Measurements from ENCODE around the gene RPS28. TPM values are rescaled to one million over a fixed set of nuclear protein-coding genes. Genes with fewer than 3 reads are reported as not detected.
"Not testable (repeated sequence)": the region's sequence is repeated elsewhere in the genome, so short reads cannot be mapped to it uniquely, and the experiment has no call there.

RPS28 gene
- total RNA-seq, 1 donor from 2014 or later: 1,189 TPM

DNA sequence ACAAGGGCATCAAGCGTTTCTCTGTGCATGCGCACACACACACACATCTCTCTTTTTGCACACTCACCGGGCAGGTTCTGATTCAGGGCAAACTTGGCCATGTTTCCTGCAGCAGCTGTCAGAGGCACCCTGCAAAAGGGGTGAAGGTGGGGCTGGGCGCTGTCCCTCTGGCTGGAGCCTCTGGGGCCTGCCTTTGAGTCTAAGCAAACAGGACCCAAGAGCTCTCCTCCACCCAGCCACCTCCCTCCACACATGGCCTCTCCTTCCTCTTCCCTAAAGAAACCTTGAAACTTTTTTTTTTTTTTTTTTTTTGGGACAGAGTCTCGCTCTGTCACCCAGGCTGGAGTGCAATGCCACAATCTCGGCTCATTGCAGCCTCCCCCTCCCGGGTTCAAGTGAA lies 16.4 kb downstream of the RPS28 start:
- ATAC-seq (no peak), DNase-seq (no peak)
- intact Hi-C loops (cut with micrococcal nuclease): no loop called here

DNA sequence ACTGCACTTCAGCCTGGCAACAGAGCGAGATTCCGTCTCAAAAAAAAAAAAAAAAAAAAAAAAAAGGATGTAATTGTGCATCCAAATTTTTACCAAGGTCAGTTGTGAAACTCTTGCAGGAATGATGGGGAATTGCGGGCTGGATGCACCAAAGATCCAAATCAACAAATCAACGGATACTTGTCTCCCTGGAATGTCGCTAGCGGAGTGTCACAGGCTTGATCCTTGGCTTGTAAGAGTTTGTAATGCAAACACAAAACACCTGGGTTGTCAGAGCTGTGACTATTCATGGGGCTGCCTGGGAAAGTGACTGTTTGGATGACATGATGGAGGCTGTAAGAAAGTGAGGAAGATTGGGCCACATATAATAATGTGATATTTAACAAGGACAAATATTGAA lies 17.5 kb downstream of the RPS28 start:
- no peak for ATAC-seq
- intact Hi-C loops (cut with micrococcal nuclease): no loop called here
- DNase-seq: no peak

DNA sequence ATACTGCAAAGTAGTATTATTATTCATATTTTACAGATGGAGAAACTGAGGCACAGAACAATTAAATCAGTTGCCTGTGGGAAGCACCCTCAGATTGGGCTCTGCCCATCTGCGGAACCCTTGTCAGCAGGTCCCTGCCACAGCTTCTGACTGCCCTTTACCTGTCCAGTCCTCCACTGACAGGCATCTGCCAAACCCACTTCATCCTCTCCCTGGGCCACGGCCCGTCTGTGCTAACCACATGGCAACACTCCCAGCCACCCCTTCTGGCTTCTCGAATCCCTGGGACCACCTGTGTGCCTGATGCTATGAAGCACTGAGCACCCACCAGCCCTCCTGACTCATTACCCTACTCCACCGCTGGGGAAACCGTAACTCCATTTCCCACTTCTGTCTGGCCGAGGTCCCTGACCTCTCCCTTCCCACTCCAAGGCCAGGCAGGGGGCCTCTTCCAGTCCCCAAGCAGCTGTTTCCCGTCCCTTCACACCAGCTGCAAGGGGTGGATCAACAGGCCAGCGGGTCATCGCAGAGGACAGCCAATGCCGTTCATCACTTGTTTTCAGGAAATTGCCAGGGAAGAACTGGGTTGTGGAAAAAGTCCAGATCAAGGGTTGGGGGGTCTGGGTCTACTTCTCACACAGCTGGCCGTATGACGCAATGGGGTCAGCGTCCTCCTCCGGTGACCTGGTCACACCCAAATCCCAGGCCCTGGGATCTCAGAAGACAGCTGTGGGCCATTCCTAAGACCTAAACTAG lies 19.2 kb downstream of the RPS28 start:
- intact Hi-C loops (cut with micrococcal nuclease): no loop called here
- DNase-seq: peak; percentile 81
- peak; percentile 72 for ATAC-seq

DNA sequence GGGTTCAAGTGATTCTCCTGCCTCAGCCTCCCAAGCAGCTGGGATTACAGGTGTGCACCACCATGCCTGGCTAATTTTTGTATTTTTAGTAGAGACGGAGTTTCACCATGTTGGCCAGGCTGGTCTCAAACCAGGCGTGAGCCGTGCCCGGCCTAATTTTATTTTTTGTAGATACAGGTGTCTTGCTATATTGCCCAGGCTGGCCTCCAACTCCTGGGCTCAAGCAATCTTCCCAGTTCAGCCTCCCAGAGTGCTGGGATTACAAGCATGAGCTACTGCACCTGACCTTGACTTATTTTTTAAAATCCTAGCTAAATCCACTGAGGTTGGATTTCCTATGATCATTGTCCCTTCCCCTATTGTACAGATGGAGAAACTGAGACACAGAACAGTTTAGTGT lies 20.2 kb downstream of the RPS28 start:
- ATAC-seq; intact Hi-C loops (cut with micrococcal nuclease); DNase-seq: not testable (repeated sequence)

DNA sequence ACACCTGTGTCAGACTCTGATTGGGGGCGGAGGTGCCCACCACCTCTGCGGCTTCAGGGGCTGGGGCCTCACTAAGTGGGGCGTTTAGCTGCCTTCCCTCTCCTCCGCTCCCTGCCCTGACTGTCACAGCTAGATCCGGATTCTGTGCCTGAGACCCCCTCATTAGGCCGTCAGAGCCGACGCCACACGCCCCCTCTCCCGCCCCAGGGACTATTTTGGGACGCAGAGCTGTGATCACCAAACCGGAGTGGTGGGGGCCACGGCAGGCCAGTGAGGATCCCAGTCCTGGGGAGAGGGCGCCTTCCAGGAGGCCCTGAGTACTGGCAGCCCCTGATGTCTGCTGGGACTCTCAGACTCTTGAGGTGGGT lies 21.0 kb downstream of the RPS28 start:
- intact Hi-C loops (cut with micrococcal nuclease): no loop called here

DNA sequence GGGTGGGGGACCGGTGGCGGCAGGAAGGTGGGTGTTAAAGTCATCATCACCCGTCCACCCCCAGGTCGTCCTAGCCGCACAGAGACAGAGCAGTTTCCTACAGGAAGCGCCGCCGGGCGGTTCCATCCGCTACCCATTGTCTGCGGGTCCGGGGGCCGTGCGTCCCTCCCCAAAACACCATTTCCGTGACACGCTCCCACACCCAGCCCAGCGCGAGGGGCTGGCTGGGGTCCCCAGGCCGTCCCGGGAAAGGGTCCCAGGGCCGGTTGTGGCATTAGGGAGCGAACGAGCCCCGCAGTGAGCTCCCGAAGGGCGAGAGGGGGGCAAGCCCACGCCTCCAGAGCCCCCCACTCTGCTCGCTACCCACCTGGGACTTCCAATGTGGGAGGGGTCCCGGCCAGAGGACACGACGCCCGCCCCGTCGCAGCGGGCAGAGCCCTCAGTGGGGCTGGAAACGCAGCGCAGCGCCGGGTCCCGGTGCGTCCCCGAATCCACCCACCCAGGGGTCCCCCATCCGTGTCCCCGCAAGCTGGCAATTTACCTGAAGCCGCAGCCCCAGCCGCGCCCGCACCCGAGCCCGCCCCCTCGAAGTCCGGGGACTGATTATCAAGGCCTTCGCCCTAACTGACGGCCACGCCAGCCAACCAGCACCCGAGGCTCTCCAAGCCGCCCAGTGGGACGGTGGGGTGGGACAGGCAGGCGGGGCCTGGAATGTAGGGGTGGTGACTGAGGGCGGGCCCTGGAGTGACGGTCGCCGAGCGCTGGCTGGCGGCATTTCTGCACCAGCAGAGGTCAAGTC lies 21.6 kb downstream of the RPS28 start, which contains the start of gene KANK3:
KANK3 (minus strand) TSS at position 579 of the 799 bp plus-strand sequence. CDS start 5,434 bp downstream, outside the sequence.
- intact Hi-C loops (cut with micrococcal nuclease): no loop called here
- DNase-seq: peak; percentile 99

More for the DNA sequence above, 21.0 kb downstream of the RPS28 start:
- no peak for DNase-seq
- ATAC-seq: no peak

DNA sequence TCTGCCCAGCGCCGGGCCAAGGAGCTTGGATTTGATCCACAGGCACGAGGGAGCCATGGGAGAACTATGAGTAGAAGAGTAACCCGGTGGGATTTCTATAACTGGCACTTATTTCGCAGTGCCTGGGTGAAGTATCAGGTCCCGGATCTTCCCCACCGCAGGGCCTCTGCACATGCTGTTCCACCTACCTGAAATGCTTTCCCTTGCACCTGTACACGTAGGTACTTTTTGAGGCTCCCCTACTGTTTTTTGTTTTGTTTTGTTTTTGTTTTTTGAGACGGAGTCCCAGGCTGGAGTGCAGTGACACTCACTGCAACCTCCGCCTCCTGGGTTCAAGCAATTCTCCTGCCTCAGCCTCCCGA lies 22.2 kb downstream of the RPS28 start:
- DNase-seq (no peak), ATAC-seq (no peak)
- intact Hi-C loops (cut with micrococcal nuclease): no loop called here

More for the DNA sequence above, 21.6 kb downstream of the RPS28 start, which contains the start of gene KANK3:
- ATAC-seq: peak; percentile 96

DNA sequence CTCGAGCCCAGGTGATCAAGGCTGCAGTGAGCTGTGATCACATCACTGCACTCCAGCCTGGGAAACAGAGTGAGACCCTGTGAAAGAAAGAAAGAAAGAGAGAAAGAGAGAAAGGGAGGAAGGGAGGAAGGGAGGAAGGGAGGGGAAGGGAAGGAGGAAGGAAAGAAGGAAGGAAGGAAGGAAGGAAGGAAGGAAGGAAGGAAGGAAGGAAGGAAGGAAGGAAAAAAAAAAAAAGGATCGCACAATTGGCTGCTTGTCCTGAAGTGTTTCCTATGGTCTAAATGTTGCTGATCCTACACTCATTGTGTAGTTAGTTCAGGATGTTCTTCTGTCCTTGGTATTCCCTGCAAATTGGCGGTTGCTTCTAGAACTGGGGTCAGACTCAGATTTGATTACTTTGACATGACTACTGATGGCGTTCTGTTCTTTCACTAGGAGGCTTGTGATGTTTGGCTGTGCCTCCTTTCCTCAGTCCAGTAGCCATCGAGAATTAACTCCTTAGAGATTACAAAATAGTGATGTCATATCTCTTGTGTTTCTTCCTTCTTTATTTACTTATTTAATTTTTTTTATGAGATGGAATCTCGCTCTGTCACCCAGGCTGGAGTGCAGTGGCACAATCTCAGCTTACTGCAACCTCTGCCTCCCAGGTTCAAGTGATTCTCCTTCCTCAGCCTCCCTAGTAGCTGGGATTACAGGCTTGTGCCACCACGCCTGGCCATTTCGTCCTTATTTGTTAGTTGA lies 28.5 kb downstream of the RPS28 start:
- DNase-seq; intact Hi-C loops (cut with micrococcal nuclease); ATAC-seq: not testable (repeated sequence)

DNA sequence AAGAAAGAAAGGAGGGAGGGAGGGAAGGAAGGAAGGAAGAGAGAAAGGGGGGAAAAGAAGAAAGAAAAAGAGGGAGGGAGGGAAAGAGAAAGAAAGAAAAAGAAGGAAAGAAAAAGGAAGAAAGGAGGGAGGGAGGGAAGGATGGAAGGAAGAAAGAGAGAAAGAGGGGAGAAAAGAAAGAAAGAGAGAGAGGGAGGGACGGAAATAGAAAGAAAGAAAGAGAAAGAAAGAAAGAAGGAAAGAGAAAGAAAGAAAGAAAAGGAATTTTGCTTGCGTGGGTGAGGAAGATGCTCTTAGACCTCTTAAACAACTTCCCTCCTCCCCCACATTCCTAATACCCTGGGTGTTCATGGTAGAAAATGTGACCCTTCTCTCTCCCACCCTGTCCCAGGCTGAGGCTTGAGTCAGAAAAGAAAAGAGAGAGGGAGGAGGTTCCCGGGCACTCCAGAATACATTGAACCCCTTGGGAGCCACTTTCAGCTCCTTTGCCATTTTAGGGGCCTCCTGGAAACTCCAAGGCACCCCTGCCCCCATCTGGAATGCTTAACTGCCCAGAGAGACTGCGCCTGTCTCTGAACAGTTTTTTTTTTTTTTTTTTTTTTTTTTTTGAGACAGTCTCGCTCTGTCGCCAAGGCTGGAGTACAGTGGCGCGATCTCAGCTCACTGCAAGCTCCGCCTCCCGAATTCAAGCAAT lies 31.0 kb downstream of the RPS28 start:
- intact Hi-C loops (cut with micrococcal nuclease): no loop called here
- DNase-seq (no peak), ATAC-seq (no peak)

DNA sequence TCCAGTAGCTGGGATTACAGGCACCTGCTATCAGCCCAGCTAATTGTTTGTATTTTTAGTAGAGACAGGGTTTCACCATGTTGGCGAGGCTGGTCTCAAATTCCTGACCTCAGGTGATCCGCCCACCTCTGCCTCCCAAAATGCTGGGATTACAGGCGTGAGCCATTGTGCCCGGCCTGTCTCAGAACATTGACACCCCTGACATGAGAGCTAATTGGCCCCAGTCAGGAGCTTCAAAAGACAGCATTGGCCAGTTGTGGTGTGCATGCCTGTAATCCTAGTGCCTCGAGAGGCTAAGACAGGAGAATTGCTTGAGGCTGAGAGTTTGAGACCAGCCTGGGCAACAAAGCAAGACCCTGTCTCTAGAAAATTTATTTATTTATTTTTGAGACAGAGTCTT lies 31.5 kb downstream of the RPS28 start:
- DNase-seq; intact Hi-C loops (cut with micrococcal nuclease); ATAC-seq: not testable (repeated sequence)

DNA sequence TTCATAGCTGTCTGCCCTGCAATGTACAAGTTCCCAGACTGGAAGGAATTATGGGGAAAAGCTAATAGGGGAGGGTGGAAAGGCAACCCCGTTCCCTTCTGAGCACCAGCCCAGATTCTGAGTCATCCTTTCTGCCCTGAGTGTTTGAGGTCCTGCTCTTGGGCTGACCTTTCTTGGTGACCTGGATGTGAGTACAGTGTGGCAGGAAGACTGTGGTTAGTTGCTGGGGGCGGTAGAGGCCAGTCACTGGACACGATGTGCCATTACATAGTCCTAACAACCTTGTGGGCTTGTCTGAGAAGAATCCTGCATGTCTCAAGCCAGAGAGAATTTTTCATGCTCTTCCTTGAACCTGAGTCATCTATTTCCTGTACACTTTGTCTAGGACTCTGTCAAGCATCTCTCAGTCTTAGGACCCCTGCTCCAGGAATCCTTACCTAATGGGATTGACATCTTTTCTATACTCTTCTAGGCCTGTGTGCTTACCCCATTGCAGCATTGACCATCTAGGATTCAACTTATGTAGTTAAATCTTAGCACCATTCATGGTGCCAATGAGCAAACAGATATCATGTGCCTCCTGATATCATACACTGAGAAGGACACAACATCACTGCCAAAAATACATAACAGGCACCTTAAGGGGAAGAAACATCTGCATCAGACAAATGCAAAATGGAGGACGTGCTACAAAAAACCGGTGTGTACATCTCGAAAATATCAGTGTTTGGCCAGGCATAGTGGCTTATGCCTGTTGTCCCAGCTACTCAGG lies 34.5 kb downstream of the RPS28 start:
- DNase-seq (no peak), ATAC-seq (peak; percentile 30)
- intact Hi-C loops (cut with micrococcal nuclease): no loop called here

DNA sequence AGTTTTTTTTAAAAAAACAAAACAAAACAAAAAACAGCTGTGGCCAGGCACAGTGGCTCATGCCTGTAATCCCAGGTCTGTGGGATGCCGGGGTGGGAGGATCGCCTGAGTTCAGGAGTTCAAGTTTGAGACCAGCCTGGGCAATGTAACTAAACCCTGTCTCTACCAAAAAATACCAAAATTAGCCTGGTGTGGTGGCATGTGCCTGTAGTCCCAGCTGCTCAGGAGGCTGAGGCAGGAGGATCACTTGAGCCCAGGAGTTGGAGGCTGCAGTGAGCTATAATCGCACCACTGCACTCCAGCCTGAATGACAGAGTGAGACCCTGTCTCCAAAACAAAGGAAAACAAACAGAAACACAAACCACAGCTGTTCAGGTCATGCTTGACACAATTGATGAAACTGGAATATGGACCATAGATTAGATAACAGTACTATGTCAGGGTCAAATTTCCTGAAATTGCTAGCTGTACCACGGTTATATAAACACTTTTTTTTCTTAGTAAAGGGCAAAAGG lies 35.8 kb downstream of the RPS28 start:
- intact Hi-C loops (cut with micrococcal nuclease): no loop called here
- ATAC-seq: no peak
- DNase-seq: no peak

DNA sequence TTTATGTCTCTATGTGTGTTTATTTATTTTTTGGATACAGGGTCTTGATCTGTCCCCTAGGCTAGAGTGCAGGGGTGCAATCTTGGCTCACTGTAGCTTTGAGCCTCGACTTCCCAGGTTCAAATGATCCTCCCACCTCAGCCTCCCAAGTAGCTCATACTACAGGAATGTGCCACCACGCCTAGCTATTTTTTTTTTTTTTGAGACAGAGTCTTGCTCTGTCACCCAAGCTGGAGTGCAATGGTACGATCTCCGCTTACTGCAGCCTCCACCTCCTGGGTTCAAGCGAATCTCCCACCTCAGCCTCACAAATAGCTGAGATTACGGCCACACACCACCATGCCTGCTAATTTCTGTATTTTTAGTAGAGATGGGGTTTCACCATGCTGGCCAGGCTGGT lies 37.7 kb downstream of the RPS28 start:
- DNase-seq (no peak), ATAC-seq (no peak)
- intact Hi-C loops (cut with micrococcal nuclease): no loop called here

DNA sequence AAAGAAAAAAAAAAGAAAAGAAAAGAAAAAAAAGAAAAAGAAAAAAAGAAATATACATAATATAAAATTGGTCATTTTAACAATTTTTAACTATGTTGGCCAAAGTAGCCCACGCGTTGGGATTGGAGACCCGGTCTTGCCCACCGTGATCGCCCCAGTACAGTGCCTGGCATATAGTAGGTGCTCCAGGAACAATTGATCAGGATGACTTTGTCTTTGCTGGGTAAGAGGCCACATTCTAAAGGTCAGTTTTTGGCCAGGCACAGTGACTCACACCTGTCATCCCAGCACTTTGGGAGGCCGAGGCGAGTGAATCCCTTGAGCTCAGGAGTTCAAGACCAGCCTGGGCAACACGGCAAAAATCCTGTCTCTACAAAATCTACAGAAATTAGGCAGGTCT lies 38.9 kb downstream of the RPS28 start:
- DNase-seq (no peak), ATAC-seq (no peak)
- intact Hi-C loops (cut with micrococcal nuclease): no loop called here

DNA sequence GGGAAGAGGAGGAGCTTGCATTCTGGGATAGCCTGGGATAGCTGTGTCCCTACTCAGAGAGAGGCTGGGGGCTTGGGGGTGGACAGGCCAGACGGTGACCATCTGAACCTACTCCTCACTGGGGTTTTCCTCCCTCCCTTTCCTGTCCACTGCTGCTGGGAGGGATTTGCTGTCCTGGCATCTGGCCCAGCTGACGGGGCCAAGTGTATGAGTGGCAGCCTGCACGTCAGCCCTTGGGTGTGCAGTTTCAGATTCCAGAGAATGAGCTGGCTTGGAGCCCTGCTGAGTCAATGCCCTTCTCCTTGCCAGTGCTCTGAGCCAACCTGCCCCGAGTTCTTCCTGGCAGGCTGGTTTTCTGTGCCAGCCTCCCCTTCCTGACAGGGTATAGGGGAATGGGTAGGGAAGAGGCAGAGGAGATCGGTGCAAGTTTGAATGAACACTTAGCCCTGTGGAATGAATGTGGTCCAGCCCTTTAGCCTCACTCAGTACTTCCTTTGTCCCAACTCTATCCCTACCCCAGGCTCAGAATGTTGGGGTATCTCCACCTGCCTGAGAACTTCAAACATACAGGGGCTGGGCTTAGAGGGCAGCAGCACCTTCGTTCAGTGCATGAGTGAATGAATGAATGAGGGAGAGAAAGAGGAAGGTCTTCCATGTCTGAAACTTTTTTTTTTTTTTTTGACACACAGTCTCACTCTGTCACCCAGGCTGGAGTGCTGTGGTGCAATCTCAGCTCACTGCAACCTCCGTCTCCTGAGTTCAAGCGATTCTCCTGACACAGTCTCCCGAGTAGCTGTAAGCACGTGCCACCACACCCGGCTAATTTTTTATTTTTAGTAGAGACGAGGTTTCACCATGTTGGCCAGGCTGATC lies 40.9 kb downstream of the RPS28 start:
- intact Hi-C loops (cut with micrococcal nuclease): no loop called here
- peak; percentile 96 for DNase-seq
- peak; percentile 71 for ATAC-seq

DNA sequence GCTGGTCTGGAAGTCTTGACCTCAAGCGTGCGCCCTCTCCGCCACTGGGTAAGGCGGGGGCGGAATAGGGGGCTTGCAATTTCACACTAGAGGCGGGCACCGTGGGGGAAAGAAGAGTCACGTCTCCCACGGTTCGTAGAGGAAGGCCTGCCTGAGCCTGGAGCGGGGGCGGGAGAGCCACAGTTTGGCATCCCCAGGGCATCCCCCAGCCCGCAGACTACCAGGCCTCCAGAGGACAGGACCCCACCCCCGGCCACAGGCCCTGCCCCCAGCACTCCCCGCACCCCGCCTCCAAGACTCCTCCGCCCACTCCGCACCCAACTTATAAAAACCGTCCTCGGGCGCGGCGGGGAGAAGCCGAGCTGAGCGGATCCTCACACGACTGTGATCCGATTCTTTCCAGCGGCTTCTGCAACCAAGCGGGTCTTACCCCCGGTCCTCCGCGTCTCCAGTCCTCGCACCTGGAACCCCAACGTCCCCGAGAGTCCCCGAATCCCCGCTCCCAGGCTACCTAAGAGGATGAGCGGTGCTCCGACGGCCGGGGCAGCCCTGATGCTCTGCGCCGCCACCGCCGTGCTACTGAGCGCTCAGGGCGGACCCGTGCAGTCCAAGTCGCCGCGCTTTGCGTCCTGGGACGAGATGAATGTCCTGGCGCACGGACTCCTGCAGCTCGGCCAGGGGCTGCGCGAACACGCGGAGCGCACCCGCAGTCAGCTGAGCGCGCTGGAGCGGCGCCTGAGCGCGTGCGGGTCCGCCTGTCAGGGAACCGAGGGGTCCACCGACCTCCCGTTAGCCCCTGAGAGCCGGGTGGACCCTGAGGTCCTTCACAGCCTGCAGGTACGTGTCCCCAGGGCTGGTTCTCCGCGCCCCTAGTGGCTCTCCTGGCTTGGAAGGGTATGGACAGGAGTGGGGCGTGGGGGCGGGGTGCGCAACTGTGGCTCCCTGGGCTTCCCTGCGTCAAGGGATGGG lies 42.8 kb downstream of the RPS28 start, which contains the start of gene ANGPTL4:
ANGPTL4 (plus strand) TSS at position 353 of the 969 bp plus-strand sequence; CDS start at position 520, 167 bp downstream.
- peak; percentile 85 for DNase-seq
- peak; percentile 69 for ATAC-seq
- intact Hi-C loops (cut with micrococcal nuclease): no loop called here

All from left ventricle myocardium superior (tissue), 1 donor.